GM18909 (cell line): ENCODE results near the gene ALKBH5.

ENCODE experiments used
- ATAC-seq: cut with Tn5 transposase; IDR thresholded peaks from one replicate; pipeline ENCODE4 v1.9.1; 2021; ENCODE audit warnings: mild to moderate bottlenecking; ENCODE audit not compliant: unreplicated experiment, poor library complexity

The ALKBH5 gene

DNA sequence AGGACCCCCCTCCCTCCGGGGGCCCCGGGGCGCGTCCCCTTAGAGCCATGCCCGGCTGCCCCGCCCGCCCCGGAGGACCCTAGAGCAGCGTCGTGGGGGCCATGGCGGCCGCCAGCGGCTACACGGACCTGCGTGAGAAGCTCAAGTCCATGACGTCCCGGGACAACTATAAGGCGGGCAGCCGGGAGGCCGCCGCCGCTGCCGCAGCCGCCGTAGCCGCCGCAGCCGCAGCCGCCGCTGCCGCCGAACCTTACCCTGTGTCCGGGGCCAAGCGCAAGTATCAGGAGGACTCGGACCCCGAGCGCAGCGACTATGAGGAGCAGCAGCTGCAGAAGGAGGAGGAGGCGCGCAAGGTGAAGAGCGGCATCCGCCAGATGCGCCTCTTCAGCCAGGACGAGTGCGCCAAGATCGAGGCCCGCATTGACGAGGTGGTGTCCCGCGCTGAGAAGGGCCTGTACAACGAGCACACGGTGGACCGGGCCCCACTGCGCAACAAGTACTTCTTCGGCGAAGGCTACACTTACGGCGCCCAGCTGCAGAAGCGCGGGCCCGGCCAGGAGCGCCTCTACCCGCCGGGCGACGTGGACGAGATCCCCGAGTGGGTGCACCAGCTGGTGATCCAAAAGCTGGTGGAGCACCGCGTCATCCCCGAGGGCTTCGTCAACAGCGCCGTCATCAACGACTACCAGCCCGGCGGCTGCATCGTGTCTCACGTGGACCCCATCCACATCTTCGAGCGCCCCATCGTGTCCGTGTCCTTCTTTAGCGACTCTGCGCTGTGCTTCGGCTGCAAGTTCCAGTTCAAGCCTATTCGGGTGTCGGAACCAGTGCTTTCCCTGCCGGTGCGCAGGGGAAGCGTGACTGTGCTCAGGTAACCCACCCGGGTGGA lies 759 bp downstream of the ALKBH5 start:
- peak; percentile 7 for ATAC-seq

- ATAC-seq = no peak
Measured at GRCh38 chr17:18185391-18185790, 1.8 kb downstream of the ALKBH5 start.

- ATAC-seq = no peak
Measured at GRCh38 chr17:18185832-18186626, 2.4 kb downstream of the ALKBH5 start.

- ATAC-seq = no peak
Measured at GRCh38 chr17:18186627-18186982, 3.0 kb downstream of the ALKBH5 start.

DNA sequence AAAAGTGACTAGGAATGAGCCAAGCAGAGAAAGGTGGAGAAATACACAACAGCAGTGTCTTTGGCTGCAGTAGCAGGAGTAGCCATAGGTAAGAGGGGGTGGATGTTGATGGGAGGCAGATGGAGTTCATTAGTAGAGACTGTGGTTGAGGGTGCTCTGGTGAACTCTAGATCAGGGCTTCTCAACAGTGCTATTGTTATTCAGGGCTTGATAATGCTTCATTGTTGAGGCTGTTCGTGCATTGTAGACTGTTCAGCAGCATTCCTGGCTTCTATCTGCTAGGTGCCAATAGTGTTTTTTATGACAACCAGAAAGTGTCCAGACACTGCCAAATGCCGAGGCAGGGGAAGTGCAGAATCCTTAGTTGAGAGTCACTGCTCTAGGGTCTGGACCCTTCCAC lies 3.6 kb downstream of the ALKBH5 start:
- ATAC-seq = no peak

DNA sequence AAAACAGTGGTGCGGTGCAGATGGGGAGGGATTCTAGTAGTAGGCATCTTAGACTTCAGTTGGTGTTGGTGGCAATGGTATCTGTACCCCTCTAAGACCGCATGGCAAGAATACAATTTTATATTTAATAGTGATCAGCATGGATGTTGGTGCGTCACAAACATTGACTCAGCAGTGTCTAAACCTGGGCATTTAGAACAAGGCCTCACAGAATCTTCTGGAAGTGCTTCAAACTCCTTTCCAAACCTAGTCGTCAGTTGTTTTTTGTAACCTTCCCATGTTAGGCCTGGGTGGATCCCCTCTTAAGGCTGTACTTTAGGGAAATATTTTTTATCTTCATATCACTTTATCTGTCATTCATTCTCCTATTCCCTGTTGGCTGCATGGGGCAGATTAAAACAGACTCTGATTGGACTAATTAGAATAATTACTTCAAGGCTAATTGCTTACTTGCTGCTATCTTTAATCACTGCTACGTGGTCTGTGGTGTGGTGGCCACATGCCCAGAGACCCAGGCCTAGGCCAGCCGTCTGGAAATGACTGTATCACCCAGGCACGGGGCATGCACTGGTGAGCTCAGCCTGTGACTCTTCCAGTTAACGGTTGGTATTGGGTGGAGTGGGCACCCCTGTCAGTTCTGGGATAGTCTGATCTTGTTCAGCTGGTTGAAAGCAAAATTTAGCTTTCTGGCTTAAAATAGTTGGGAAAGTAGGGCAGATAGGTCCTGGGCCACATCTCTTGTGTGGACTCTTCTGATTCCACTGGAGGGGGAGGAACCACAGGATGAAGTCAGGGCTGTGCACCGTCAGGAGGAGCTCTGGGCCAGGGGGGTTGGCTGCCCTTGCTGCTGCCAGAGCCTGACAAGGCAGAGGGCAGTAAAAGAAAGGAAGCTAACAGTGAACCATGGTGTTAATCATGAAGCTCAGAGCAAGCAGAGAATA lies 4.5 kb downstream of the ALKBH5 start:
- no peak for ATAC-seq

DNA sequence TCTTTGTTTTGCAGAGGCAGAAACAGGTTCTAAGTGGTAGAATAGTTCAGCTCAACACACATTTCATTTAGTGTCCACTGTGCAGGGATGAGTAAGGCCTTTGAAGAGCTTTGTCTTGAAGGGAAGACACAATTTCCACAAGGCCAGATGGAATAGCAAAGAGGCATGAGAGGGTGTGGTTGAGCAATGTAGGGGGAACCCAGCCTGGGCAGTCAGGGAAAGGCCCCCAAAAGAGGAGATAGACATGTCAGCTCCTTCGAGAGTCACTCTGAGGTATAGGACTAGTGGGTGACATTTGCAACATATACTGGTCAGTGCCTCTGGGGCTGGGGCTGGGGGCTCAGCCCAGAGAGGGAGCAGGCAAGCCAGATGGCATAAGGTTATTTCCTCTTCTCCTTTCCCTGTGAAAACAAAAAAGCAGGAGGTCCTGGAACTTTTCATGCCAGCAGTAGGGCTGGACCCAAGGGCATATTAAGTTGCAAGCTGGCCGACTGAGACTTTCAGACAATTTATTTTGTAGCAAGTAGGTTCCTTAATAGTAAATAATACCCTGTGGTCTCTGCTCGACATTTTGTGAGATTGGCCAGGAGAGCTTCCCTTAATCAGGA lies 7.1 kb downstream of the ALKBH5 start:
- ATAC-seq = no peak

- ATAC-seq = no peak
Measured at GRCh38 chr17:18191236-18191667, 7.6 kb downstream of the ALKBH5 start.

DNA sequence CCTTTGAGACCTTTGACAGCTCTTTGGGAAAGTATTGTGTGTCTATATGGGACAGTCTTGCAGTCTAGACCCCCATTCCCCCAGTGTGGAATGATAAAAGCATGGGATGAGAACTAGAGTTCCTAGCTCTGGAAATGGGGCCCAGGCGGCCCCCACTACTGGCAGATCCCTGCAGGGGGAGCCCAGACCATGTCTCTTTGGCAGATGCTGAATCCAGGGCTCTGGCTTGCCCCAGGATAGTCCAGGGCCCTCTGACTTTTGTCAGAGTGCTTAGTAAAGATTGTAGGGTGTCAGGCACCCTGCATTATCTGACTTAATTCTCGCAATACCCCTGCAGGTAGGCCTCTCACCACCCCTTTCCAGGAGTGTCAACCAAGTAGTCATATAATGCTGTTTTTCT lies 8.3 kb downstream of the ALKBH5 start:
- ATAC-seq = no peak

DNA sequence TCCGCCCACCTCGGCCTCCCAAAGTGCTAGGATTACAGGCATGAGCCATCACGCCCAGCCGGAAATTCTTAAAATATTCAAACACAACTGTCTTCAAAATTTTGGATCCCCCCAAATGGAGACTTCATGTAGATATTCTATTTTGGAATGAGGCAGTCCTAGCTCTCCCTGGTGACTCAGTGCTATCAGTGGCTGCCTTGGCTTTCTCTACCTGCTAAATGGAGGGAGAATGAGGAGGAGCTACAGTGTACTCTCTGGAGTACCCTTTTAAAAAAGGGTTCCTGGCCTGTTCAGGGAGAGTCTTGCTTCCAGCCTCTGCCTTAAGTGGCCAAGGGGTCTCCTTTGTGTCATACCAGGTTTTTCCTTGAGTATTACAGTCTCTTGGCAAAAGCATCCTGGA lies 10.8 kb downstream of the ALKBH5 start:
- ATAC-seq = no peak

DNA sequence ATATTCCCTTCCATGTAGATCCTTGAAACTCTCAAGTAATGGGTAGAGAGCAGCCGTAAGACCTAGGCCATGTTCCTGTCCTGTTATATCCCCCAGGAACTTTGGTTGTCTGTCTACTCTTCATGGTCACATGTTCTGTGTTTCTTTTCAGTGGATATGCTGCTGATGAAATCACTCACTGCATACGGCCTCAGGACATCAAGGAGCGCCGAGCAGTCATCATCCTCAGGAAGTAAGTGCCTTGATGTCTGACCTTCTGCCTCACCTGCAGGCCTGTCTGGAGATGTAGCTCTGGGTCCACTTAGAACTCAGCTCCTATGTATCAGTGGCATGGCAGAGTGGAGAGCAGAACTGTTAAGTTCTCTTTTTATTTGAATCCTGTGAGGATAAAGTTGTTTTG lies 11.2 kb downstream of the ALKBH5 start:
- no peak for ATAC-seq

DNA sequence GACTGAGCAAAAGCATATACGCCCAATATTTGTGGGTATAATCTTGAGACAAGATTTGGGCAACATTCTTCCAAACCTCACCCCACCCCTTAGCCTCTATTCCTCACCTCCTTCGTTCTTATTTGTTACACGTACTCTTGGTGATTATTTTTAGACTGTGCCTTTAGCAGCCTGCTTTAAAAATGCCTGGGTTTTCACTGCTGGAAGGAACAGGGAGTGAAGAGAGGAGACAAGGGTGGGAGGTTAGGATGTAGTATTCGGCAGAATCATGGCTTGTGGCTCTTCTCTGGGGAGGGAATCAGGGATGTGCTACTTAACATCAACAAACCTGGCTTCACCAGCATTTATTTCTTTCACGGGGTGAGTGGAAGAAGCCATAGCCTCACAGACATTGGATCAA lies 11.6 kb downstream of the ALKBH5 start:
- ATAC-seq = no peak

DNA sequence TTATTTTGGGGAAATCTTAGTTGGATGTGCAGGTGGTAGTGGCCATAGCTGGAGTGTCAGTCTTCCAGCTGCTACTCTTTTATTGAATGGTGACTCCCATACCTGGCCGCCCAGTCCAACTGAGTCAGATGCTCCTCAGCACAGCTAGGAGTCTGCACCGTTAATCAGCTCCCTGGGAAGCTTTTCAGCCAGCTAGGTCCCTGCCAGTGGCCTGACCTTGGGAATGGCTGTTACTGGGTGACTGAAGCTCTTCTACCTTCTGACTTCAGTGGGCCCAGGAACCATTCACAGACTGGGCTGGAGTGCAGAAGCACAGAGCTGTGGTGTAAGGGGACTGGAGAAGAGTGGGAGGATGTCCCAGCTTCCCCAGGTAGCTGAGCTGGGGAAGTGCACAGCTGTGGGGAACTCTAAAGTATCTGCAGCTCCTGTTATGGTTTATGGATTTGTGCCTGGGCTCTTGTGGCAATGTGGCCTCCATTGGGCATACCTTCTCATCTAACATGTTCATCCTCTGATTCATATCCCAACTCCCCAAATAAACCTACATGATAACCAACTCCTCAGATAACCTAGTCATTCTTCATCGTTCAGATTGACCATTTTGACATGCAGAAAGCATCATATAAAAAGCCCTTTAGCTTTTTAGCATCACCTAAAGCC lies 14.0 kb downstream of the ALKBH5 start:
- ATAC-seq = no peak

GRCh38 chr17:18198530-18198929 lies 14.9 kb downstream of the ALKBH5 start:
- no peak for ATAC-seq

DNA sequence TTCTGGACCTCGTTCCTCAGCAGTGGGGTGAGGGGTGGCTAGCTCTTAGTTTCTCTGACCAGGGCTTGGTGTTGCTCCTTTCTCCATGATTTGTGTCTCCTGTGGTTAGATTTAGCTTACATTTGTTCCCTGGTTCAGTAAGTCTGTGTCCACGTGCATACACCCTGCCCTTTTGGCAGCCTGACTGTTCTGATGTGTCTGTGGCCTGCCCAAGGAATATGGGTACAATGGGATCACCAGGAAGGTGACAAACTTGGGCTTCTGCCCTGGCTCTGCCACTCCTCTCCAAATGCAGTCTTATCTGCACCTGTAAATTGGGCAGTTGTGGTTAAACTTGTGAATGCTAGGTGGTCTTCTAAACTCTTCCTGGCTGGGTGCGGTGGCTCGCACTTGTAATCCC lies 17.5 kb downstream of the ALKBH5 start:
- ATAC-seq = no peak

DNA sequence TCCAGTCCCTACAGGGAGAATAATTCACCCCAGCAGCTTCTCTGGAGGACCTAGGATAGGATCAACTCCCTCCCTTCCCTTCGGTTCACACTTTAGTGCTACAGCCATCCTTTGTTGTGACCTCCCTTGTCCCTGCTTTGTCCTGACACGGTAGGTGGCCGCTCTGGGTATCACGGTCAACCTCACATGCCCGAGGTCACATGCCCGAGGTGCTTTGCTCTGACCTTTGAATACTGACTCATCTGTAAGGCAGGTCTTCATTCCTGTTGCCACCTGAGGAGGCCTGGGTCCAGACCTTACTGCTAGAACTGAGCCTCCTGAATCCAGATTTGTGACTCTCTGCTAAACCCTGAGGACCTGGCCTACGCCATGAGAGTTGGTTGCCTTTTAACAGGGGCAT lies 19.7 kb downstream of the ALKBH5 start:
- ATAC-seq = no peak

- ATAC-seq = no peak
Measured at GRCh38 chr17:18205861-18206260, 22.2 kb downstream of the ALKBH5 start.

DNA sequence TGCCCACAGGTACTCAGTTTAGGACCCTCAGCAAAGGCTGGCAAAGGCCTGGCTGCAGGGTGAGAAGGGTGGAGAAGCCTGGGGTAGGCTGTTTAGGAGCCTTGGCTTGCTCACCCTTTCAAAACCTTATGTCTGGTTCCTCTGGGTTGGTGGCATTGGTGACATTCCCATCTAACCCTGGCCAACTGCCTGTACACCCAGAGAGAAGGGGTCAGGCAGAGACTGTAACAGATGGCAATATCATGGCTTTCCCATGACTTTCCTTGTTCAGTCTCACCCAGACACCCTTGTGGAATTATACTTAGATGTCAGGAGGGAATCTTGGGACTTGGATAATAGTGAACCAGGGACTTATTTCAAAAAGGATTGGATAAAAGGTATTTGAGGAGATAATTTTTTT lies 23.3 kb downstream of the ALKBH5 start:
- ATAC-seq = no peak

DNA sequence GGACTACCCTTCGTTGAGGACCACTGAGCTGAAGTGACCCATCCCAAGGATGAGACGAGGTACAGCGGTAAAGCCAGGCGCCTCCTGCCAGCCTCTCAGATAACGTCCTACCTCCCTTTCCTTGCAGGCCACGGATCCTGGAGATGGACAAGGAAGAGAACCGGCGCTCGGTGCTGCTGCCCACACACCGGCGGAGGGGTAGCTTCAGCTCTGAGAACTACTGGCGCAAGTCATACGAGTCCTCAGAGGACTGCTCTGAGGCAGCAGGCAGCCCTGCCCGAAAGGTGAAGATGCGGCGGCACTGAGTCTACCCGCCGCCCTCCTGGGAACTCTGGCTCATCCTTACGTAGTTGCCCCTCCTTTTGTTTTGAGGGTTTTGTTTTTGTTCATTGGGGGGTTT lies 24.5 kb downstream of the ALKBH5 start:
- ATAC-seq = no peak
